ENCODE data around the gene INPP4A. TPM values are rescaled to one million over a fixed set of nuclear protein-coding genes. Genes with fewer than 3 reads are reported as not detected.

Gene INPP4A
- polyA plus RNA-seq, 1 of the 3 experiments (the other 2 are of a cell fraction) = 15.0 TPM

GRCh38 chr2:98514096-98514639 lies 69.5 kb downstream of the INPP4A start:
- Histone ChIP-seq H3K79me2 (ENCODE audit: insufficient read depth) (peaks cover 14% of the 10 kb centered on the region; the same call in 1 of the 2 replicates), H2AFZ (ENCODE audit: low read depth) (no peak overlapping the region), H3K36me3 (replicated peaks in 1 of 2; ENCODE audit: control insufficient read depth in 1 of 2, insufficient read depth in 2 of 2, low read length in 1 of 2) (no peaks in the 10 kb centered on the region), H3K27me3 (ENCODE audit: insufficient read depth) (no peaks in the 10 kb centered on the region), H3F3A (replicated peaks; ENCODE audit: insufficient read depth) (no peaks in the 10 kb centered on the region), H3K4me2 (no peak overlapping the region), H4K20me1 (ENCODE audit: insufficient read depth) (no peaks in the 10 kb centered on the region), H3K27ac (ENCODE audit: low read depth in 2 of 2, low read length in 1 of 2) (no peak overlapping the region), H3K9me2 (no peaks in the 10 kb centered on the region), H3K4me1 (ENCODE audit: control insufficient read depth in 1 of 2, insufficient read depth in 2 of 2, low read depth in 1 of 2, low read length in 1 of 2) (peaks cover 14 to 18% of the 10 kb centered on the region in 2 experiments; a peak in 3 of 4 replicates), H3K9ac (no peak overlapping the region), H3K4me3 (ENCODE audit: low read depth in 2 of 2, low read length in 1 of 2) (no peak overlapping the region), H3K9me3 (no peaks in the 10 kb centered on the region)
- TF ChIP-seq EZH2phosphoT487 (IDR thresholded peaks at IDR 0.05; ENCODE audit: borderline replicate concordance, low read depth) (no peak), USF1 (IDR thresholded peaks at IDR 0.05; ENCODE audit: borderline replicate concordance, low read depth) (no peak), POLR2AphosphoS5 (IDR thresholded peaks at IDR 0.05; ENCODE audit: low read depth, low read length) (no peak), SMC3 (IDR thresholded peaks at IDR 0.05; ENCODE audit: low read depth, low read length) (no peak), FOXM1 (IDR thresholded peaks at IDR 0.05; ENCODE audit: low read depth) (no peak), ZBTB33 (IDR thresholded peaks at IDR 0.05; ENCODE audit: borderline replicate concordance, low read depth) (no peak), NFIC (IDR thresholded peaks at IDR 0.05; ENCODE audit: borderline replicate concordance) (no peak), TAF1 (IDR thresholded peaks at IDR 0.05; ENCODE audit: borderline replicate concordance, low read depth, low read length) (no peak), TCF12 (IDR thresholded peaks at IDR 0.05) (no peak), GATA2 (CRISPR knock-in tag; IDR thresholded peaks at IDR 0.05) (no peak), FOSL2 (IDR thresholded peaks at IDR 0.05; ENCODE audit: borderline replicate concordance, low read depth) (no peak), MAX (IDR thresholded peaks at IDR 0.05; ENCODE audit: low read depth) (no peak), SIN3A (IDR thresholded peaks at IDR 0.05; ENCODE audit: borderline replicate concordance, low read depth, low read length) (no peak), GABPA (IDR thresholded peaks at IDR 0.05; ENCODE audit: low read depth) (no peak)
- TF ChIP-seq, protein P1, sequence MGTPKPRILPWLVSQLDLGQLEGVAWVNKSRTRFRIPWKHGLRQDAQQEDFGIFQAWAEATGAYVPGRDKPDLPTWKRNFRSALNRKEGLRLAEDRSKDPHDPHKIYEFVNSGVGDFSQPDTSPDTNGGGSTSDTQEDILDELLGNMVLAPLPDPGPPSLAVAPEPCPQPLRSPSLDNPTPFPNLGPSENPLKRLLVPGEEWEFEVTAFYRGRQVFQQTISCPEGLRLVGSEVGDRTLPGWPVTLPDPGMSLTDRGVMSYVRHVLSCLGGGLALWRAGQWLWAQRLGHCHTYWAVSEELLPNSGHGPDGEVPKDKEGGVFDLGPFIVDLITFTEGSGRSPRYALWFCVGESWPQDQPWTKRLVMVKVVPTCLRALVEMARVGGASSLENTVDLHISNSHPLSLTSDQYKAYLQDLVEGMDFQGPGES (IDR thresholded peaks at IDR 0.05; ENCODE audit: low read depth, low read length) = no peak
- TF ChIP-seq, protein P2, sequence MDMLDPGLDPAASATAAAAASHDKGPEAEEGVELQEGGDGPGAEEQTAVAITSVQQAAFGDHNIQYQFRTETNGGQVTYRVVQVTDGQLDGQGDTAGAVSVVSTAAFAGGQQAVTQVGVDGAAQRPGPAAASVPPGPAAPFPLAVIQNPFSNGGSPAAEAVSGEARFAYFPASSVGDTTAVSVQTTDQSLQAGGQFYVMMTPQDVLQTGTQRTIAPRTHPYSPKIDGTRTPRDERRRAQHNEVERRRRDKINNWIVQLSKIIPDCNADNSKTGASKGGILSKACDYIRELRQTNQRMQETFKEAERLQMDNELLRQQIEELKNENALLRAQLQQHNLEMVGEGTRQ (IDR thresholded peaks at IDR 0.05; ENCODE audit: borderline replicate concordance, low read depth, low read length) = no peak
- no peak for DNase-seq
- 95% methylated on average over 5 of the region's 5 CpGs for WGBS (ENCODE audit: low lambda C conversion rate)
- ChIA-PET CTCF (interaction anchor here (1.3 kb wide), 1 partner anchor 101 kb away, joined by 4 read pairs; no protein-coding TSS in a partner anchor), POLR2A (no interaction called here)

All from SK-N-SH (cell line).